HK-2 (cell line): ENCODE measurements around the gene UBE2N.
A peak's percentile ranks its signal among the peaks of the same experiment; 100 is the strongest.
"Not testable (repeated sequence)": the region's sequence is repeated elsewhere in the genome, so short reads cannot be mapped to it uniquely, and the experiment has no call there.

ENCODE experiments used
- DNase-seq: peaks from one replicate; pipeline ENCODE4 v3.0.0-alpha.2; 2018; ENCODE audit not compliant: unreplicated experiment

UBE2N gene

DNA sequence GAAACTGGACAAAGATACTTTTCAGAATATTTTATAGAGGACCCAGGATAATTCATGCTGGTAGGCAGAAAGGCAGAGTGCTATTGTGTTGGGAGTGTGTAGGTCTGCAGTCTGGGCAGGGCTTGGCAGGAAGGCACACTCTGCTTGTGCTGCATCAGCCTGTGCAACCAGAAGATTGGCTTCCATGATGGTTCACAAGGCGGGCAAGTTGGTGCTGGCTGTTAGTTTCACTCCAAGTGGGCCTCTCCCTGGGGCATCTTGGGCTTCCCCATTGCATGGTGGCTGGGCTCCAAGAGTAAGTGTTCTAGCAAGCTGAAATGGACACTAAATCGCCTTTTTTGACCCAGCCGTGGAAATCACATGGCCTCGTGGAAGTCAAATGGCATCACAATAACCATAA, 1.8 kb upstream of the UBE2N start:
- DNase-seq, result no peak

GRCh38 chr12:93442411-93443340, 929 bp upstream of the UBE2N start:
- no peak for DNase-seq

DNA sequence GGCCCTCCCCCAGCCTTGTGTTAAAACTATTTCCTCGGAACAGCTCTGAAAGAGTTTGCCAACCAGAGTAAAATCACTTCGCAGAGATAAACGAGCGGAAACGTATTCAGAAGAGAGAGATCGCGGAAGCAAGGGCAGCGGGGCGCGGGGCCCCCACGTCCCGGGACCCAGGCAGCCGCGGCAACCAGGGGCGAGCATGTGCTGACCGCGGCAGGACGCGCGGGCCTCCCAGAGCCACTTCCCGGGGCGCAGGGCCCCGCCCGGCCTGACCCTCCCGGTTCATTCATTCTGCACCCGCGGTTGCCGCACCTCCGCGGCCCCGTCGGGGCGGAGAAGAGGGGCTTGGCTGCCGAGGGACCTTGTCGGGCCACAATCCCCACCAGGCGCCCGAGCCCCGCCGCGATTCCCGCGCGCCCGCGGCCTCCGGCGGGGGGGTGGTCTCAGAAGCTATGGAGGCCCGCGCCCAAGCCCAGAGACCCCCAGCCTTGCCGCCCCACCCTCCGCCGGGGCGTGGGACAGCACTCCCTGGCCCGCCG, 598 bp downstream of the UBE2N start:
- DNase-seq, result peak; percentile 49

- DNase-seq, result no peak
Measured at GRCh38 chr12:93440043-93440835, 1.5 kb downstream of the UBE2N start.

- no peak for DNase-seq
Measured at GRCh38 chr12:93438266-93439050, 3.3 kb downstream of the UBE2N start.

DNA sequence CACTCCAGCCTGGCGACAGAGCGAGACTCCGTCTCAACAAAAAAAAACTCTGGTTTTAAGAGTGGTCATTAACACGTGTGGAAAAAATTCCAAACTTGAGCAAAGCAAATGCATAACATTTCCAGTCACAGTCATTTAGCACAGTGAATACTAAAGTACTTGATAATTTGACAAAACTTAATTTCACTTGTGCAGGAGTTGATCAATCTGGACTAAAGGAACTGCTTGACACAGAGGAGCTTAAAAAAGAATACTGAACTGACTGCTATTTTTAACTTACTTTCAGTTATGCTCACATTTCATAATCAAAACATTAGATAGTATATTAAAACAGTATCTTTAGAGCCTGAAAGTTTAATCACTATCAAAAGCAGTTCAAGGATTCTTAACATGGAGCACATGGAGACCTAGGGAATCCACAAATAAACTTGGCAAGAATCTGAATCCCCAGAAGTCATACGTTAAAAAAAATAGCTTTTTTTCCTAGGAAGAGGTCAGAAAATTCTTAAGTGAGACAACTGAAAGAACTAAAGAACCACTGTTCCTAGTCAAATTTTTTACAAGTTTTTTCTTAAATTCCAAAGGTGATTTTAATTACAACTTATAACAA, 7.4 kb downstream of the UBE2N start:
- DNase-seq, result no peak

- not testable (repeated sequence) for DNase-seq
Measured at GRCh38 chr12:93432031-93432430, 9.7 kb downstream of the UBE2N start.

GRCh38 chr12:93430280-93430679, 11.5 kb downstream of the UBE2N start:
- no peak for DNase-seq

- no peak for DNase-seq
Measured at GRCh38 chr12:93429852-93430251, 11.9 kb downstream of the UBE2N start.

GRCh38 chr12:93429448-93429847, 12.3 kb downstream of the UBE2N start:
- no peak for DNase-seq

DNA sequence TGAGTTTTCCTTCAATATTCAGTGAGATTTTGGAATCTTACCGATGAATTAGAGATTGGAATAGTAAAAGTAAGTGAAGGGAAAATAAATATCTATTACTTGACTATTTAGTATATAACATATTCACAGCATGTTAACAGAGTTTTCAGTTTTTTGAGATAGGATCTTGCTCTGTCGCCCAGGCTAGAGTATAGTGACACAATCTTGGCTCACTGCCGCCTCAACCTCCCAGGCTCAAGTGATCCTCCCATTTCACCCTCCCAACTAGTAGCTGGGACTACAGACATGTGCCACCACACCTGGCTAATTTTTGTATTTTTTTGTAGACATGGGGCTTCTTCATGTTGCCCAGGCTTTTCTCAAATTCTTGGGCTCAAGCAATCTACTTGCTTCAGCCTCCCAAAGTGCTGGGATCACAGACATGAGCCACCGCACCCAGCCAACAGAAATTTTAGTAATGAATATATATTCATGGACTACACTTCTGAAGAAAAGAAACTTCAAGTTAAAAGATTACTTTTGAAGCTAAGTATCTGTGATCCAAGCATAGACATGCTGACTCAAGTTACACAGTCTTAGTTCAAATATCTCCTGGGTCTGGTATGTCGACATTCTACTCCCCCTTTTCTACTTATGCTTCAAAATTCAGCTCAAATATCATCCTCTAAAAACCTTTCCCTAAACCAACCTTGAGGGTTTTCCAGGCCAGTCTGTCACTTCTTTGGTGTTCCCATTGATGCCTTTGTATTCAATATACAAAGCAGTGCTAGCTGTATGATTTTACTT, 13.8 kb downstream of the UBE2N start:
- no peak for DNase-seq

- no peak for DNase-seq
Measured at GRCh38 chr12:93426412-93426805, 15.3 kb downstream of the UBE2N start.

GRCh38 chr12:93425736-93426411, 15.9 kb downstream of the UBE2N start:
- no peak for DNase-seq

- no peak for DNase-seq
Measured at GRCh38 chr12:93422050-93422449, 19.7 kb downstream of the UBE2N start.

DNA sequence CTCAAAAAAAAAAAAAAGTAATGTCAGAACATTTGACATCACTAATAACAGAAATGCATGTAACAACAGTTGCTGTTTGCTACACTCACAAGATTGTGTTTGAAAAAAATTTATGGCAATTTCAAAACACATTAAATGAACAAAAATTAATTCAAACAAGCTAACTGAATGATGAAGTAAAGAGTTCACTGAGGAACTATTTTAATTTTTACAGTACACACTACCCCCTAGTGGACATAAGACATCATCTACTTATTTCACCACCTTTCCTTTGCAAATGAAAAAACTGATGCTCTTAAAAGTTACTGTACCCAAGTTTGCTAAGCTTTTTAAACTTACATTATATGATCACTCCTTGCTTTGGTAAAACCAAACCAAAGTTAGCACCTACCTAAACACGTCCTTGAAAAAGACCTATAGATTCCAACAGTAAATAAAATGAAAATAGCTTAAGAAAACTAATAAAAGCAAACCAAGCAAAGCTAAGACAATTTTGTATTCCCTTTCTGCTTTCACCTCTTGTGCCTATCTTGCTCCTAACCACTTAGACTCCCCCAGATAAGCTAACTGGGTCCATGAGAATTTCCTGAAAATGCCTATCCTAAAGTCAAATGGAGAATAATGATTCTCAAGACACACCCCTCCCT, 22.2 kb downstream of the UBE2N start:
- DNase-seq, result no peak

DNA sequence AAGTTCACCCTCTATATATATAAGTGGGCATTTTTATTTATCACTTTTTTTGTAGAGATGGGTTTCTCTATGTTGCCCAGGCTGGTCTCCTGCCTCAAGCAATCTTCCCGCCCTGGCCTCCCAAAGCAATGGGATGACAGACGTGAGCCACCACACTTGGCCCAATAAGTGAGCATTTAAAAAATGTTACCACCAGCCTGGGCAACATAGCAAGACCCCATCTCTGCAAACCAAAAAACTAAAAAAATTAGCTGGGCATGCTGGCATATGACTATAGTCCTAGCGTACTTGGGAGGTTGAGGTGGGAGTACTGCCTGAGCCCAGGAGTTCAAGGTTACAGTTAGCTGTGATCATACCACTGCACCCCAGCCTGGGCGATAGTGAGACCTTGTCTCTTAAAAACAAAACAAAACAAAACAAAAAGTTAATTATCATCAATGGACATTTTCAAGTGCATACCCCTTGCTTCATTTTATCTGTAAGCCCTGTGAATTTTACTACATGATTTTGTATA, 23.7 kb downstream of the UBE2N start:
- DNase-seq, result no peak

DNA sequence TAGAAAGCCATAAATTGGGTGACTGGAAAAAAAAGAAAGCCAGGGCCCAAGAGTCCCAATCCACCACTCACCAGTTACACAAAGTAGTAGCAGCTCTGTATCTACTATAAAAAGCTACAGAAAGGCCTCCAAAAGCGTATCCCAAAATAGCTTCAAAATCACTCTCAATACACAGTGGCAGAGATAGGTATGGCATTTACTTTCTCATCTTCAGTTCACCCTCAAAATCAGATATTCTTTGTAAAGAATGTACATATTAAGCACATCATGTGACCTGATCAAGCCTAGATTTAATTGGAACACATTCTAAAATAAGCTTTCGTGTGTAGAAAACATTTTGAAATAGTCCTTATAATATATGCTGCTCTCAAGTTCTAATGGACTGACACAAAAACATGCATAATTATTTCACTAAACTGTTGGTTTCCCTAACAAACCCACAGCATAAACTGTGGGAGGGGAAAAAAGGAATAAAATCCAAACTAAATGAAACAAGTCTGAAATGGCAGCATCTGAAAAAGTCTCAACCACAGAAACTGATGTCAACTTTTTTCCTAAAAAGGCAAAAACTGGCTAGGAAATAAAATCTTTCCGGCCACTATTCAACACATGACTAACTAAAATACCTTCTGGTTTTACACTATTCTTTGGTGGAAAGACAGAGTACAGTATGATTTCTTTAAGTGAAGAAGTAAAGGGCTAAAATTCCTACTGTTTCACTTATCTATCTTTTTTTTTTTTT, 25.9 kb downstream of the UBE2N start:
- DNase-seq, result no peak

- DNase-seq, result no peak
Measured at GRCh38 chr12:93413064-93413463, 28.7 kb downstream of the UBE2N start.

GRCh38 chr12:93412396-93412795, 29.4 kb downstream of the UBE2N start:
- DNase-seq, result not testable (repeated sequence)
